Ascending aorta (tissue), 2 donors: ENCODE data around the gene FARP1. TPM values are rescaled to one million over a fixed set of nuclear protein-coding genes. Genes with fewer than 3 reads are reported as not detected.
A peak's percentile ranks its signal among the peaks of the same experiment; 100 is the strongest.

Source experiments
- DNase-seq, 2 donors: peaks; one replicate each; pipeline ENCODE4 v3.0.0-alpha.2; 2019; ENCODE audit warnings: low spot score in 2 of 2
- H3K27ac ChIP-seq, 2 donors: fragments of 200-600 bp; sonication (generic); one replicate each; pipeline ENCODE4 v1.5.1; 2016 to 2017; ENCODE audit warnings: mild to moderate bottlenecking in 1 of 2
- H3K27me3 ChIP-seq: fragments of 200-600 bp; sonication (generic); one replicate; pipeline ENCODE4 v1.5.1; 2017
- H3K36me3 ChIP-seq, 2 donors: fragments of 200-600 bp; sonication (generic); one replicate each; pipeline ENCODE4 v1.5.1; 2016
- H3K4me1 ChIP-seq, 2 donors: fragments of 200-600 bp; sonication (generic); one replicate each; pipeline ENCODE4 v1.5.1; 2016 to 2017; ENCODE audit warnings: mild to moderate bottlenecking in 1 of 2
- H3K4me3 ChIP-seq, 2 donors: fragments of 200-600 bp; sonication (generic); one replicate each; pipeline ENCODE4 v1.5.1; 2016 to 2017; ENCODE audit warnings: mild to moderate bottlenecking in 1 of 2
- H3K9me3 ChIP-seq, 2 donors: fragments of 200-600 bp; sonication (generic); one replicate each; pipeline ENCODE4 v1.5.1; 2016
- intact Hi-C: fragments of 100-400 bp; cut with DNase I; formaldehyde crosslinking; loops from one replicate; pipeline ENCODE4 v1.15.1; 2023
- total RNA-seq: library from RNA; depleted of rRNA; stranded (reverse); fragments of >200 nt; gene quantifications from one replicate; pipeline ENCODE4 v1.1.0, GENCODE V29; 2016
- TF ChIP-seq, protein P1 (sequence below), 3 experiments: fragments of 200-600 bp in 2 of 3; fragments of 450-650 bp in 1 of 3; sonication (generic) in 2 of 3; IDR thresholded peaks; one replicate each; pipeline ENCODE4 v1.5.1; 2016 to 2019; ENCODE audit warnings: antibody characterized with exemption in 3 of 3, mild to moderate bottlenecking in 1 of 3, moderate library complexity in 1 of 3

Gene FARP1
- total RNA-seq, 1 donor from 2014 or later = 80.8 TPM

DNA sequence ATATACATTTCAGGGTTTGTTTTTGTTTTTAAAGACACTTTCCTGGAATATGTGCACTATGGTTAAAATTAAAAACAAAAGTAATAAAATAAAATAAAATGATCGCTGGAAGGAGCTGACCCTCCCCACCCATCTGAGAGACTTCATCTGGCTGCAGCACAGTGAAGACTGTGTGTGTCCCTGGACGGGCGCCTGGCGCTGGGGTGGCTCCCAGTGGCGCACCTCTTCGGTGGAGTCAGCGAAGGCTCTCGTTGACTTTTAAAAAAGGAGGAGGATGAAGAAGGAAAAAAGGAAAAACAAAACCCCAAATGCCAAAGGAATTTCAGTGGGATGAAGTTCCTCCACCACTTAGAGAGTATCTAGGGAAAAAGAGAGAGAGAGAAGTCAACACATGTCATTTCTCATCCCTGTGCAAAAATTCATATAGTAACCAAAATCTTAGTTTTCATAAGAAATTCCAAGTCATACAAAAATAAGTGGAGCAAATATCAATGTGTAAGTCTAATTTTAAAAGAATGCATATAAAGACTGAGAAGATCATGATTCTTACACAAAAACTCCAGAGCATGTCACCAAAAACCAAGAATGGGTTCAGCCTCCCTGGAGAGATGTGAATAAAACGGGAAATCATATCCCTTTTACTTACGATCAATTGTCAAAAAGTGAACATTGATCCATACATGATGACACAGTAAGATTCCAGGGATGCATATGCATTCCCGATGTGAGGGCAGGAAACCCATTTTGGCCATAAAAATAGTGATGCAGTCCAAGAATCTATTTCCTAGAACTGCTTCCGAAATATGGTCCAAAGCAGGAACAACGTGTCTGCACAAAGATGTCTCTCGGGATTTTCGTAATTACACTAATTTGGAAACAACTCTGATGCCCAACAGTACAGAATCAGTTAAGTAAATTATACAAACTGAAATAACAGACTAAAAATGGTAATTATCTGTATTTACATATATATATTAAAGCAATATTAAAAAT lies 310.3 kb downstream of the FARP1 start:
- Histone ChIP-seq H3K36me3 (peaks cover 0 to 34% of the 10 kb centered on the region in 2 donors), H3K9me3 (no peaks in the 10 kb centered on the region), H3K27ac (no peak overlapping the region), H3K4me1 (peaks cover 2 to 26% of the 10 kb centered on the region in 2 donors), H3K4me3 (no peak overlapping the region), H3K27me3 (no peaks in the 10 kb centered on the region)
- no peak for DNase-seq
- intact Hi-C loops = loop anchor here (5.0 kb wide), 3 partner anchors 124 to 476 kb away; partner anchors contain the start of gene STK24
- TF ChIP-seq, protein P1, sequence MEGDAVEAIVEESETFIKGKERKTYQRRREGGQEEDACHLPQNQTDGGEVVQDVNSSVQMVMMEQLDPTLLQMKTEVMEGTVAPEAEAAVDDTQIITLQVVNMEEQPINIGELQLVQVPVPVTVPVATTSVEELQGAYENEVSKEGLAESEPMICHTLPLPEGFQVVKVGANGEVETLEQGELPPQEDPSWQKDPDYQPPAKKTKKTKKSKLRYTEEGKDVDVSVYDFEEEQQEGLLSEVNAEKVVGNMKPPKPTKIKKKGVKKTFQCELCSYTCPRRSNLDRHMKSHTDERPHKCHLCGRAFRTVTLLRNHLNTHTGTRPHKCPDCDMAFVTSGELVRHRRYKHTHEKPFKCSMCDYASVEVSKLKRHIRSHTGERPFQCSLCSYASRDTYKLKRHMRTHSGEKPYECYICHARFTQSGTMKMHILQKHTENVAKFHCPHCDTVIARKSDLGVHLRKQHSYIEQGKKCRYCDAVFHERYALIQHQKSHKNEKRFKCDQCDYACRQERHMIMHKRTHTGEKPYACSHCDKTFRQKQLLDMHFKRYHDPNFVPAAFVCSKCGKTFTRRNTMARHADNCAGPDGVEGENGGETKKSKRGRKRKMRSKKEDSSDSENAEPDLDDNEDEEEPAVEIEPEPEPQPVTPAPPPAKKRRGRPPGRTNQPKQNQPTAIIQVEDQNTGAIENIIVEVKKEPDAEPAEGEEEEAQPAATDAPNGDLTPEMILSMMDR (IDR thresholded peaks at IDR 0.05) = no peak

DNA sequence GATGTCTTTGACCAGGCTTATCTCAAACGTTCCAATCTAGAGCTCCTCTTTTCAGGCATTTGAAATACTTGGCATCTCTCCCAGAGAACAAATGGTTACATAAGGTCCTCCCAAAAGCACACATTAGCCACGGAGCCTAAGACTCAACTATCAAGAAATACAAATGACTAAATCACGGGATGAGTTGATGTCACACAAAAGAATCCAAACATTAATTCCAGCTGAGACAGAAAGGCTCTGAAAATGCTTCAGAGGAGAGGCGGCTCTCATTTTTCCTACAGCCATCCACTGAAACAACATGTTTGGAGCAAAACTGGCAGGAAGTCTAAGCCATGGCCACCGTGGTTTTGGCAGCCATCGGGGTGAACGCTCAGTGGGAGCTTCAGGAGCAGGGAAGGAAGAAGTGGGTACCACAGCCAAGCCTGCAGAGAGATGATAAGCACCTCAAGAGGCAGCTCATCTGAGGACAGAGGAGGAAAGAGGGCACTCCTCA lies 311.5 kb downstream of the FARP1 start:
- Histone ChIP-seq H3K27ac (peak overlapping the region; percentile 62 to 63), H3K27me3 (no peaks in the 10 kb centered on the region)

DNA sequence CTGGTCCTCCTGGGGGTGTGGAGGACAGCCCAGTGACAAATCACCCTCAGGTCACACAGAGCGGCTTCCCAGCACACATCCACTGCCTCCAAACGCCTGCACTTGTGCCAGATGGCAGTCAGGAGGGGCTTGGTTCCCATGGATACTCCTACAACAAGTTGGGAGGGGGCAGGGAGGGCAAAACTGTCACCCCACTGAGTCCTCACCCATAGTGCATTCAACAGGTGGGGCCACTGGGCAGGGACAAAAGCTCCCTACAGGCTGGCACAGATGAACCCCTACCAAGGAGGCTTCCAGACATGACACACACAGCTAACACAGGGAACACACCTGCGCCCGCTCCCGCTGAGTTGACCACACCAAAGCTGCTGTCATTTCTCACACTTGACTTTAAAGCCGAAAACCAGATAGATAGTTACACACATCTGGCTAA lies 313.5 kb downstream of the FARP1 start:
- Histone ChIP-seq H3K9me3 (no peaks in the 10 kb centered on the region), H3K4me3 (no peak overlapping the region), H3K27ac (no peak overlapping the region), H3K36me3 (peaks cover 12 to 59% of the 10 kb centered on the region in 2 donors), H3K27me3 (no peaks in the 10 kb centered on the region), H3K4me1 (peaks cover 0 to 15% of the 10 kb centered on the region in 2 donors)
- no peak for DNase-seq
- TF ChIP-seq, protein P1 (IDR thresholded peaks at IDR 0.05) = no peak
- intact Hi-C loops = no loop called here

More for the DNA sequence above, 311.5 kb downstream of the FARP1 start:
- TF ChIP-seq, protein P1 (IDR thresholded peaks at IDR 0.05) = no peak
- H3K36me3 ChIP-seq = peaks cover 7 to 45% of the 10 kb centered on the region in 2 donors
- DNase-seq = no peak
- H3K4me3 ChIP-seq = no peak overlapping the region
- peaks cover 2 to 26% of the 10 kb centered on the region in 2 donors for H3K4me1 ChIP-seq
- H3K9me3 ChIP-seq = no peaks in the 10 kb centered on the region
- intact Hi-C loops = loop anchor here (5.0 kb wide), 3 partner anchors 123 to 477 kb away; partner anchors contain the start of gene STK24

DNA sequence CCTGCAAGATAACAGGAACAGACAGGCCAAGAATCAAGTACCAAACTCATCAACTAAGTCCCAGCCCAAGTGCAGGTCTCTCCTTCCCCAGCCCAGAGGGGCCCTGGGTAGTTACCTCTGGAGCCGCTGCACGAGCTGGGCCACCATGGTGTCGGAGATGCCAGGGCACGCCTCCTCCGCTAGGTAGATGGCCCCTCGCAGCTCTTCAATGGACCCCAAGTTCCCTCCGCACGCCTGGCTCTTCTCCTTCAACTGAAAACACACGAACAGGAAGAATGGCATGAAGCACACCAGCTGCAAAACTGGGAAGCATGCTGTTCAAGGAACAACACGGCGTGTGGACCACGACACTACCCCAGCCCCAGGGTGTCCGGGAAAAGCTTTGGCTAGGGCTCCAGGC lies 314.2 kb downstream of the FARP1 start:
- Histone ChIP-seq H3K9me3 (no peaks in the 10 kb centered on the region), H3K27me3 (no peaks in the 10 kb centered on the region), H3K4me1 (peaks cover 0 to 12% of the 10 kb centered on the region in 2 donors), H3K36me3 (peaks cover 12 to 64% of the 10 kb centered on the region in 2 donors), H3K4me3 (no peak overlapping the region), H3K27ac (no peak overlapping the region)
- intact Hi-C loops = no loop called here
- no peak for DNase-seq
- TF ChIP-seq, protein P1 (IDR thresholded peaks at IDR 0.05) = no peak

DNA sequence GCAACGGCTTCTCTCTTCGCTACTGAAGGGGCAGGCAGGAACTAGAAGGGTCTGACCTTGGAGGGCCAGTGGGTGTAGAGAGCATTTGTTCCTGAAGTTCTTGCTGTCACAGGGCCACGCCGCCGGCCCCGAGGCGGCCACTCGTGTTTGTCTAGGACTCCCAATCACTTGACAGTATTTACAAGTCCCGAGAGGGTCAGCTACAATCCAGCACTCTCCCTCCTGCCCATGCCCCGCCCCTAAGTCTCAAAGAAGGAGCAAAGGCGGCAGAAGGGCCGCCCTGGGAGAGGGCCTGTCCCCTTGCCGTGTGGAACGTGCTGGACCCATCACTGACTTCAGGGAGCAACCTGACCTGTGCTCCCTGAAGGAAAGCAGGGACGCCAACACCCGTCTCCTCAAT lies 315.5 kb downstream of the FARP1 start:
- TF ChIP-seq, protein P1 (IDR thresholded peaks at IDR 0.05) = no peak
- intact Hi-C loops = no loop called here
- H3K4me3 ChIP-seq = no peak overlapping the region
- peaks cover 0 to 10% of the 10 kb centered on the region in 2 donors for H3K4me1 ChIP-seq
- no peak overlapping the region for H3K27ac ChIP-seq
- no peak for DNase-seq
- no peaks in the 10 kb centered on the region for H3K27me3 ChIP-seq
- H3K36me3 ChIP-seq = peaks cover 12 to 64% of the 10 kb centered on the region in 2 donors
- H3K9me3 ChIP-seq = no peaks in the 10 kb centered on the region
